Measurements from ENCODE around the gene MCTP1. TPM values are rescaled to one million over a fixed set of nuclear protein-coding genes. Genes with fewer than 3 reads are reported as not detected.

Gene MCTP1
- 3.3 and 5.2 TPM in 2 replicates for total RNA-seq
- 1.3 TPM for polyA plus RNA-seq (2012)

GRCh38 chr5:95284572-95285408 is at the start of gene MCTP1:
Gene MCTP1, minus strand, starts transcription at chr5:95285094.
- DNase-seq (ENCODE audit: low read depth) = peak; percentile 75

GRCh38 chr5:95332158-95332557 is 47.3 kb upstream of the MCTP1 start:
- no peak for DNase-seq (ENCODE audit: low read depth)

GRCh38 chr5:95331358-95331757 is 46.5 kb upstream of the MCTP1 start:
- DNase-seq (ENCODE audit: low read depth) = peak; percentile 13

- no peak for DNase-seq (ENCODE audit: low read depth)
These were observed 42.3 kb upstream of the MCTP1 start for GRCh38 chr5:95327211-95327610.

- peak; percentile 66 for DNase-seq (ENCODE audit: low read depth)
These were observed 32.8 kb upstream of the MCTP1 start for GRCh38 chr5:95317687-95318086.

- no peak for DNase-seq (ENCODE audit: low read depth)
These were observed 32.2 kb upstream of the MCTP1 start for GRCh38 chr5:95317085-95317484.

GRCh38 chr5:95304711-95305110 is 19.8 kb upstream of the MCTP1 start:
- DNase-seq (ENCODE audit: low read depth) = no peak

- DNase-seq (ENCODE audit: low read depth) = no peak
These were observed 13.8 kb upstream of the MCTP1 start for GRCh38 chr5:95298651-95299050.

- no peak for DNase-seq (ENCODE audit: low read depth)
These were observed 11.4 kb upstream of the MCTP1 start for GRCh38 chr5:95296291-95296690.

- DNase-seq (ENCODE audit: low read depth) = no peak
These were observed 488 bp upstream of the MCTP1 start for GRCh38 chr5:95285409-95285755.

GRCh38 chr5:95283761-95284571 is 928 bp downstream of the MCTP1 start:
- peak; percentile 21 for DNase-seq (ENCODE audit: low read depth)

GRCh38 chr5:95283022-95283615 is 1.8 kb downstream of the MCTP1 start:
- no peak for DNase-seq (ENCODE audit: low read depth)

- DNase-seq (ENCODE audit: low read depth) = peak; percentile 19
These were observed 3.7 kb downstream of the MCTP1 start for GRCh38 chr5:95281226-95281625.

GRCh38 chr5:95280401-95281095 is 4.3 kb downstream of the MCTP1 start:
- DNase-seq (ENCODE audit: low read depth) = no peak

- no peak for DNase-seq (ENCODE audit: low read depth)
These were observed 10.9 kb downstream of the MCTP1 start for GRCh38 chr5:95274011-95274410.

- no peak for DNase-seq (ENCODE audit: low read depth)
These were observed 12.5 kb downstream of the MCTP1 start for GRCh38 chr5:95272316-95272929.

- no peak for DNase-seq (ENCODE audit: low read depth)
These were observed 21.8 kb downstream of the MCTP1 start for GRCh38 chr5:95262933-95263660.

- peak; percentile 69 for DNase-seq (ENCODE audit: low read depth)
These were observed 23.3 kb downstream of the MCTP1 start for GRCh38 chr5:95261437-95262175.

GRCh38 chr5:95256991-95257390 is 27.9 kb downstream of the MCTP1 start:
- no peak for DNase-seq (ENCODE audit: low read depth)

- no peak for DNase-seq (ENCODE audit: low read depth)
These were observed 28.4 kb downstream of the MCTP1 start for GRCh38 chr5:95256446-95256845.

All from myocyte (in vitro differentiated cells).